ENCODE data around the gene CNTNAP2. TPM values are rescaled to one million over a fixed set of nuclear protein-coding genes. Genes with fewer than 3 reads are reported as not detected.

Gene CNTNAP2
- total RNA-seq: 0.27 to 1.2 TPM (median 0.36 TPM) in 3 replicates
- long read RNA-seq: 0 reads

- H3K4me3 Mint-ChIP-seq (ENCODE audit: unreplicated experiment): peak within 1 kb of the TSS; percentile 87
- H3K4me1 Mint-ChIP-seq (ENCODE audit: low read depth): peaks cover 15% of the 10 kb centered on the region
- no peak within 1 kb of the TSS for H3K27ac Mint-ChIP-seq (ENCODE audit: unreplicated experiment)
- H3K36me3 Mint-ChIP-seq (ENCODE audit: low read depth): no peaks in the 10 kb centered on the region
- peaks cover 13% of the 10 kb centered on the region for H3K27me3 Mint-ChIP-seq (ENCODE audit: low read depth)
- DNase-seq (ENCODE audit: low spot score): peak; percentile 53
- TF ChIP-seq CTCF (IDR thresholded peaks at IDR 0.05): no peak
- no peaks in the 10 kb centered on the region for H3K9me3 Mint-ChIP-seq (ENCODE audit: low read depth)
These were observed at the start of gene CNTNAP2 for GRCh38 chr7:146116521-146117222. TSS of gene CNTNAP2 (plus strand) at chr7:146116801. CDS start at chr7:146116877, 76 bp downstream.

GRCh38 chr7:146067880-146068279 lies 48.7 kb upstream of the CNTNAP2 start:
- Mint-ChIP-seq H3K4me1 (ENCODE audit: low read depth) (no peaks in the 10 kb centered on the region), H3K9me3 (ENCODE audit: low read depth) (no peaks in the 10 kb centered on the region), H3K36me3 (ENCODE audit: low read depth) (no peaks in the 10 kb centered on the region), H3K27me3 (ENCODE audit: low read depth) (peaks cover 1% of the 10 kb centered on the region), H3K27ac (ENCODE audit: unreplicated experiment) (no peak overlapping the region), H3K4me3 (ENCODE audit: unreplicated experiment) (no peak overlapping the region)
- no peak for DNase-seq (ENCODE audit: low spot score)
- no peak for TF ChIP-seq CTCF (IDR thresholded peaks at IDR 0.05)

GRCh38 chr7:146074195-146074765 lies 42.3 kb upstream of the CNTNAP2 start:
- no peak overlapping the region for H3K27ac Mint-ChIP-seq (ENCODE audit: unreplicated experiment)
- no peak overlapping the region for H3K4me3 Mint-ChIP-seq (ENCODE audit: unreplicated experiment)
- H3K36me3 Mint-ChIP-seq (ENCODE audit: low read depth): no peaks in the 10 kb centered on the region
- H3K4me1 Mint-ChIP-seq (ENCODE audit: low read depth): no peaks in the 10 kb centered on the region
- DNase-seq (ENCODE audit: low spot score): no peak
- no peaks in the 10 kb centered on the region for H3K9me3 Mint-ChIP-seq (ENCODE audit: low read depth)
- peaks cover under 1% of the 10 kb centered on the region for H3K27me3 Mint-ChIP-seq (ENCODE audit: low read depth)
- TF ChIP-seq CTCF (IDR thresholded peaks at IDR 0.05): no peak

GRCh38 chr7:146076344-146076743 lies 40.3 kb upstream of the CNTNAP2 start:
- no peak for DNase-seq (ENCODE audit: low spot score)
- Mint-ChIP-seq H3K27ac (ENCODE audit: unreplicated experiment) (no peak overlapping the region), H3K27me3 (ENCODE audit: low read depth) (no peaks in the 10 kb centered on the region), H3K36me3 (ENCODE audit: low read depth) (no peaks in the 10 kb centered on the region), H3K9me3 (ENCODE audit: low read depth) (no peaks in the 10 kb centered on the region), H3K4me1 (ENCODE audit: low read depth) (no peaks in the 10 kb centered on the region), H3K4me3 (ENCODE audit: unreplicated experiment) (no peak overlapping the region)
- TF ChIP-seq CTCF (IDR thresholded peaks at IDR 0.05): no peak

- Mint-ChIP-seq H3K27me3 (ENCODE audit: low read depth) (peaks cover 3% of the 10 kb centered on the region), H3K4me1 (ENCODE audit: low read depth) (no peaks in the 10 kb centered on the region), H3K27ac (ENCODE audit: unreplicated experiment) (no peak overlapping the region), H3K9me3 (ENCODE audit: low read depth) (no peaks in the 10 kb centered on the region), H3K36me3 (ENCODE audit: low read depth) (no peaks in the 10 kb centered on the region), H3K4me3 (ENCODE audit: unreplicated experiment) (no peak overlapping the region)
- no peak for TF ChIP-seq CTCF (IDR thresholded peaks at IDR 0.05)
- DNase-seq (ENCODE audit: low spot score): no peak
These were observed 32.5 kb upstream of the CNTNAP2 start for GRCh38 chr7:146084086-146084485.
